Putamen (tissue), 1 donor: ENCODE results near the gene CACUL1.
A peak's percentile ranks its signal among the peaks of the same experiment; 100 is the strongest.
"Not testable (repeated sequence)": the region's sequence is repeated elsewhere in the genome, so short reads cannot be mapped to it uniquely, and the experiment has no call there.

Experiments
- DNase-seq: peaks from one replicate; pipeline ENCODE4 v3.0.0-alpha.2; 2016; ENCODE audit warnings: low spot score

CACUL1 gene

DNA sequence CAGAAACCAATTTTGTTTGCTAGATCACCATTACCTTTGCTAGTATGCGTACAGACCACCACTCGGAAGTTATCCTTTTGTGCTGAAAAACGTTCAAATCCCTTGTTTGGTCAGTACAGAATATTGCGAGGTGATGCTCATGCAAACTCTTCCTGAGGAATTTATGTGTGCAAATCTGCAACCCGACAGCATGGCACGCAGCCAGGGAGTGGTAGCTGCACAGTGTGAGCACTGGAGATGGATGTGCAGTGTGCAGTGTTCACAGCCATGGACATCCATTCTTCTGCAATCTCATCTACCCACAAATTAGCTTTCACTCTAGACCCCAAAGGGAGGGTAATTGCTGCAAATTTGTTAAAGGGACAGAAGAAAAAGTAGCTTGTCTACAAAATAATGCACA lies 72.2 kb downstream of the CACUL1 start:
- no peak for DNase-seq

DNA sequence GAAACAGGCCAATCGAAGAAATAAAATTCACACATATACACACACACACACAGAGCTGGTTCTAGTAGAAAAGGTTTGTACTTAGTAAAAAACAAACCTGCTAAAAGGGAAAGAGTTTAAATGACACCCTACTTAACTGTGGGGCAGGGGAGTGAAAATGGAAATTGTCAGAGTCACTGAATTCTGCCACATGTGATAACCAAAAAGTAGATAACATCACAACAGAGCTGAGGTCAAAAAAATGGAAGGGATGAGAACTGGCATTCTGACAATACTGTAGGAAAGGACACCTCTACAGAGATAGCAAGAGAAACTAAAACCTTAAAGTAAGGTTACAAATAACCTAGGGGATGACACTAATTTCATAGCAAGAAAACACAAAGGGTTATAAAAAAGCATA lies 74.6 kb downstream of the CACUL1 start:
- no peak for DNase-seq

DNA sequence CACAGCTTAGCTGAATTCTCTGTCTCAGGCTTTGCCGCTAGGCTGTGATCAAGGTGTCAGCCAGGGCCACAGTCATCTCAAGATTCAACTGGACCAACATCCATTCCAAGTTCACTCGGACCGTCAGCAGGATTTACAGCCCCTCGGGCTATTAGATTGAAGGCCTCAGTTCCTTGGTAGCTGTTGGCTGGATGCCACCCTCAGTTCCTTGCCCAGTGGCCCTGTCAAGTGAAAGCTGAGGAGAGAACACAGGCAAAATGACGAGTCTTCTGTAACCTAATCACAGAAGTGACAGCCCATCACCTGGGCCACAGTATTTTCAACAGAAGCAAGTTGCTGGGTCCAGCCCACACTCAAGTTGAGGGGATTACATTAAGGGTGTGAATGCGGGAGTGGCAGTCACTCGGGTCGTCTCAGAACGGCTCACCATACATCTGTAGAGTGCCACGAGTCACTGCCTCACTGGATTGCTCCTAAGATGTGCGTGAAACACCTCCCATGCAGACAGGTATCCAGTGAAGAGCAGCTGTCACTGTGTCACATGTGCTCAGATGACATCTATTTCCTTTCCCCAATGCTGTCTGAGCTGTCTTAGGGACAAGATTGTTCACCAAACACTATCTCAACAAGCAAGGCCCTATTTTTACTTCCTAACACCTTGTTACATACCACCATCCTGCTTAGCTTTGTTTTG lies 80.4 kb downstream of the CACUL1 start:
- no peak for DNase-seq

DNA sequence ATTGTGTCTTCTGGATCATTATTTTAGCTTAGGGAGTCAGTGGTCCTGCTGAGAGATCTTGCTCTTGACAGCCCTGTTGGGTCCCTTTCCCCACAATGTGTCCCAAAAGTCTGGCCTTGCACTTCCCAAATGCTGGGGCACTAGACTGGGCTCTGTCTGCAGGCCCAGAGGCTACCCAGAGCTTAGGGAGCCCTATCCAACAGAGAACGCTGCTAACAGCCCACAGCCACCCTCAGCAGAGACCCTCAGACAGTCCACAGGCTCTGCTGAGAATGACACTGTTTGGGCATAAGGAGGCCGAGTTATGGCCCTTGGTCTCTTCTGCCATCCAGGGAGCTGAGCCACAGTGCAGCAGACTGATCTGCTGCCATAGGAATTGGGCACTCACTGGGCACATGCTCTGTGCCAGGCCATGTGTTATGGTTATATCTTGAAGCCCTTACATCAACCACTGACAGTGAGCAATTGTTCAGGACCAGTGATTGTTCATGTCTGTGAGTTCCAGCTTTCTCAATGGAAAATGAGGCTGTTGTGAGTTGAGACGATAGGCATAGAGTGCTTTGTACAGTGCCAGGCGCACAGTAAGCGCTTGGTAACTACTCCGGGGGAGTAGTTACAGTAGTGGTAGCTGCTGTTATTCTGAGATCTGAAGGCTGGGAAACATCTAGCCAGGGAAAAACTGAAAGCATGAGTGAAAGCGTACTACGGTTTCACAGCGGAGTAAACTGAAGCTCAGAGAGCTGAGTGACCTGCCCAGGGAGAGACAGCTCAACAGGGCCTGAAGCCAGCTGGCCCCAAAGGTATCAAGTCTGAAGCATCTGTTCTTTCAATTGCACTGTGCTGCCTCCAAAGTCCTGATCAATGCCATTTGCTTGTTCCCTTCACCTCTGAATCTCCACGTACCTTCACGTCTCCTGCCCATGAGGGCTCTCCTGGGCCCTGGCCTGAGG lies 81.7 kb downstream of the CACUL1 start:
- DNase-seq = peak; percentile 88

DNA sequence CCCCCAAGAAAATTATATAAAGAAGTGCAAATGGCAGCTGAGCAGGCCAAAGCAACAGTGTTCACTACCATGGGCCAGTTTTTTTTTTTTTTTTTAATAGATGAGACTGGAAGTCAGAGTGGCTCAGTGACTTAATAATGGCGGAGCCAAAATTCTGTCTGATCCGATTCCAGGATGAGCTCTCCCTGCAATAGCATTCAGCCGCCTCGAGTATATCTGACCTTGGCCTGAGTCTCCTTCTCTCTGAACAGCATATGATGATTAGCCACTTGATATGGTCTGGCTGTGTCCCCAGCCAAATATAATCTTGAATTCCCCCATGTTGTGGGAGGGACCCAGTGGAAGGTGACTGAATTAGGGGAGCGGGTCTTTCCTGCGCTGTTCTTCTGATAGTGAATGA lies 82.6 kb downstream of the CACUL1 start:
- no peak for DNase-seq

DNA sequence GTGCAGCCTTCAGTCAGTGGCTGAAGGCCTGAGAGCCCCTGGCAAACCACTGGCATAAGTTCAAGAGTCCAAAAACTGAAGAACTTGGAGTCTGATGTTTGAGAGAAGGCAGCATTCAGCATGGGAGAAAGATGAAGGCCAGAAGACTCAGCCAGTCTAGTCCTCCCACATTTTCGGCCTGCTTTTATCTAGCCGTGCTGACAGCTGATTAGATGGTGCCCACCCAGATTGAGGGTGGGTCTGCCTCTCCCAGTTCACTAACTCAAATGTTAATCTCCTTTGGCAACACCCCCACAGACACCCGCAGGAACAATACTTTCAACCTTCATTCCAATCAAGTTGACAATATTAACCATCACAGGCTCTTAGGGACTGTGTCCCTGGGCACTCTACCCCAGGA lies 83.5 kb downstream of the CACUL1 start:
- DNase-seq = not testable (repeated sequence)

DNA sequence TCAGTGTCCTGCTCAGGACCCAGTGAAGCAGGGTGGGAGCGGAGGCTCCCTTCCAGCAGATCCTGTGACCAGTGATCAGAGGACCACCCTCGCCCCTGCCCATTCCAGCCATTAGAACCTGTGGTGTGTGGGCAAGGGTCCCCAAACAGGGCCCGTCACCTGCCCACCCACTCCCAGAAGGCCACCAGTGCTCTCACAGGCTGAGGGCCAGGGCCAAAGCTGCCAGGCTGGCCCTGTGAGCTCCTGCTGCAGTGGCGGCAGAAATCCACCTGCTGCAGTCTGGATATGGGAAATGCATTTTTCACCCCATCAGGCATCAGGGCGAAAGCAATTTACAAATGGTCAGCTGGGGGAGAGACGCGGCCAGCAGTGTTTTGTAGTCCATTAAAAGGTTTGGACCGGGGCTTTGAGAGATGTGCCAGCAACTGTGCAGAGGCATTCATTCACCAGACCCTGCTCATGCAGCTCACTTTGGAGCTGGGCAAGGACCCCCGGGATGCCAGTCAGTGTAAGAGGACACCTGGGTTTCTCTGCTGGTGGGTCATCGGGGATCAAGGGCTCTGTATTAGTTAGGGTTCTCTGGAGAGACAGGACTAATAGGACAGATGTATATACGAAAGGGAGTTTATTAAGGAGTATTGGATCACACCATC lies 84.2 kb downstream of the CACUL1 start:
- DNase-seq = no peak

DNA sequence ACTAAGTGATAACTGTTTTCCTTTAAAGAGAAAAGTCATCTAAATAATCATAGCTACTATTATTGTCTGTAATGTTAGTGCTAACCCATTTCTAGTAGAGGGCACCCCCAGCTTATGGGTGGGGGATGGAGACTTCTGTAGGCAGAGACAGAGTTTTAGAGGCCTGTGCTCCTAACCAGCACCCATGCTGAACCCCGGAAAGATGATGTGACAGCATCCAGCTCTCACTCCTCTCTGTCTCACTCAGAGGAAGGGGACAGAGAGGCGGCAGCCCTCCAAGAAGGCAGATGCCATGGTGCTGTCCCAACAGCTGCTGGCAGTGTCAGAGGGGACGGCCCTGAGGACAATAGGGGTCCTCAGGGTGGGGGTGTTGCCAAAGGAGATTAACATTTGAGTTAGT lies 84.9 kb downstream of the CACUL1 start:
- no peak for DNase-seq

DNA sequence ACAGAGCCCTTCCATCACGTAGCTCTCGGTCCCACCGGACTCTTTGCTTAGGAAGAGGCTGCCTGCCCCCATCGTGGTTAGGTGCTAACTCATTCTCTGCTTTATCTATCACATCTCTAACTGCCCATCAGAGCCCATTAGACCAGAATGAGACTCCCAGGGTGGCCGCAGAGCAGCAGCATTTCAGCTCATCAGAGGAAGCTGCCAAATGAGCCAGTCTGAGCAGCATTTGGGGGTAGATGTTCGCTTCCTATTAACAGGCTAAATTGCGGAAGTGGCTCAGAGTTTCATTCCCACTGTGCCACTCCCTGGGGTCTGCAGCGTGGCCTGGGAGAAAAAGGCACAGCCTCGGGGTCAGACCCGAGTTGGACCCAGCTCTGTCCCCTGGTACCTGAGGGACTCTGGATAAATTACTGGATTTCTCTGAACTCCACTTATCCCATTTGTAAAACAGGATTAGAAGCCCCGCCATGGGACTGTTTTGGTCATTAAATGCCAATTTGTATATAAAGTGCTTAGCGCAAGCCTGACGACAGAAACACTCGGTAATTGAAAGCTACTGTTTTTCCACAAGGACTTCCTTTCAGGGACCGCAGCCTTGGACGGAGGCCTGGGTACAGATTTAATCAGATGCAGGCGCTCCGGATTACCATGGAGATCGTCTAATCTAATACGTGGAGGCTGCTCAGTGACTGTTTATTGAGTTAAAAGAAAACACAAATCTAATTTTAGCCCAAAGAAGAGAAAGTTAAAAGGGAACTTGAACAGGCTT lies 85.6 kb downstream of the CACUL1 start:
- peak; percentile 81 for DNase-seq

DNA sequence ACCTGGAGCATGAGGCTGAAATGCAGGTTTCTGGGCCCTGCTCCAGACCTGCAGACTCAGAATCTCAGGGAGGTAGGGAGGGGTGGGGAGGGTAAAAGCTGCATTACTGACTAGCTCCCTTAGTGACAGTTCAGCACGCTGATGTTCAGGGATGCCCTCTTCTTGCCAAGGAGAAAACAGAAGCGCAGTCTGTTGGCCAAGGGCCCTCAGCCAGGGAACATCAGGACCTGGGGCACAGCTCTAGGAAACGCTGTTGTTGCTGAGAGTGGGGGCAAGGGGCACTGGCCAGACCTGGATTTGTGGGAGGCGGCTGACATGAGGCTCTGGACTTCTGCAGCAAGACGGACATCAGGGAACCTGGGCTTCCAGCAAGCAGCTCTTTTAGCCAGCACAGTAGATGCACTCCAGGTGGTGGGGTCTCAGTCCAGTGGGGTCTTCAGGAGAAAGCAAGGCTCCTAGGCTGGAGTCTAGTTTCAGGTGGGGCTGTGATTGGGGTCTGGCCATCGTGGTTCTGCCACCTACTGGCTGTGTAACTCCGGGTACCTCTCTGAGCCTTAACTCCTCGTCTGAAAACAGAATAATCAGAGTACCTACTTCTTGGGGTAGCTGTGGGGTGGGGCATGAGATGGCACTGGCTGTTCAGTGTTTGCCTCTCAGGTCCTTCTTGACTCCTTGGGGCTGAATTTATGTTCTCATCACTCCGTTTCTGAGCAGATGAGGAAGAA lies 86.4 kb downstream of the CACUL1 start:
- no peak for DNase-seq

DNA sequence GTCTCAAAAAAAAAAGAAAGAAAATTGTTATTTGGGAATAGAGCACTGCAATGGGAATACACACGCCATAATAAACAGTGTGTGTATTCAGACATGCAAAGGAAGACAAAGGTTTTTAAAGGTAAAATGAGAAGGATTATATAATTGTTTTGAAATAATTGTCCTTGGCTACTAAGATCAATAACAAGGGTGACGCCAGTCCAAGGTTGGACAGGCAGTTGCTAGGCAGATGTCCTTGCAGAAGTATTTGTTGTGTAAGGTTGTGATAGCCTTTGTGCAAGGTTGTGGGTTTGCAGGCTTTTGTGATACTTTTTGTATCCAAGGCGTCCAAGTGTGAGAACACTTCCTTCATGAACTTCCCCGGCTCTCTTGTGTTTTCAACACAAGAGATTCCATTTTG lies 87.0 kb downstream of the CACUL1 start:
- DNase-seq = no peak

DNA sequence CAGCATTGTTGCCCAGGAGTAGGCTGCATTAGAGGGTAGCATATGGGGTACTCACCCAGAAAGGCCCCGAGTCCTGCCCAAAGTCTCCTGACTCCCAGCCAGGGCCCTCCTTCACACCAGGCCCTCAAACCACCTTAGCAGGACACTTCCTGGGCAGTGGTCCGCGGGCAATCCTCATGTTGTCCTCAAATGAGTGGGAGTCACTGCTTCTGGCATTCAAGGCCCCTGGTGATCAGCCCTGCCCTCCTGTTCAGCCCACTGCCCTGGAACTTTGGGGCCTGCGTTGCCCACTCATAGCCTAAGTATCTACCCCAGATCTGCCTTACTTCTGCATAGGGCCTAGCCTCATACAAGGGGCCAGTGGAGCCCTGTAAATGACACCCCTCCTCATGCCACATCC lies 88.4 kb downstream of the CACUL1 start:
- DNase-seq = no peak

DNA sequence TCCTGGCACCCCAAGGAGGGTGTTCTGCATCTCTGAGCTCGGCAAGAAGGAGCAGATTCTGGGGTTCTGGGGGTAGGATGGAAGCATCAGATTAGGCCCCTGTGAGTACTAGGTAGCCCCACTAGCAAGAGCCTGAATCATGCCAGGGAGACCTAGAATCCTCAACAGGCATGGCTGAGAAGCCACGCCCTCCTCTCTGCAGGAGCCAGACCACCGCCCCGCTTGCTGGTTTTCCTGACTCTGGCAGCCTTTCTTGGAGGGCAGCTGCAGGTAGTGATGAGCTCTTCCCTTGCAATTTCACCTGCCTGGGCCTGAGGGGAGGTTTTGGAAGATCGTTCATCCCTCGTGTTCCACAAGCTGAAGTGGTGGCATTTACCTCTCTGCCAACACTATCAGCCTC lies 90.4 kb downstream of the CACUL1 start:
- DNase-seq = no peak

DNA sequence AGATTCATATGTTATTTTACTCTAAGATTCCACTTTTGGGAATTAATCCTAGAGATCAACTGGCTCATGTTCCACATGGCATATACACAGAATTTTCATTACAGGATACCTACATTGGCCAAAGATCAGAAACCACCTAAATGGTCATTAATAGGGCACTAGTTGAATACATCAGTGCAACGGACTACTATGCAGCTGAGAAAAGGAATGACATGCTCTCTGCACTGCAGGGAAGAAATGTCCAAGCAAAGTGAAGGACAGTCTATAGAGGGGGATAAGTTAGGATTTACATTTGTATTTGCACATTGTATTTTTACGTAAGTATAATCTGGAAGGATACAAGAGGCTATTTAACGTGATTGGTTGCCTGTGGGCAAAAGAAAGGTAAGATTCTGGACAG lies 91.6 kb downstream of the CACUL1 start:
- DNase-seq = no peak

DNA sequence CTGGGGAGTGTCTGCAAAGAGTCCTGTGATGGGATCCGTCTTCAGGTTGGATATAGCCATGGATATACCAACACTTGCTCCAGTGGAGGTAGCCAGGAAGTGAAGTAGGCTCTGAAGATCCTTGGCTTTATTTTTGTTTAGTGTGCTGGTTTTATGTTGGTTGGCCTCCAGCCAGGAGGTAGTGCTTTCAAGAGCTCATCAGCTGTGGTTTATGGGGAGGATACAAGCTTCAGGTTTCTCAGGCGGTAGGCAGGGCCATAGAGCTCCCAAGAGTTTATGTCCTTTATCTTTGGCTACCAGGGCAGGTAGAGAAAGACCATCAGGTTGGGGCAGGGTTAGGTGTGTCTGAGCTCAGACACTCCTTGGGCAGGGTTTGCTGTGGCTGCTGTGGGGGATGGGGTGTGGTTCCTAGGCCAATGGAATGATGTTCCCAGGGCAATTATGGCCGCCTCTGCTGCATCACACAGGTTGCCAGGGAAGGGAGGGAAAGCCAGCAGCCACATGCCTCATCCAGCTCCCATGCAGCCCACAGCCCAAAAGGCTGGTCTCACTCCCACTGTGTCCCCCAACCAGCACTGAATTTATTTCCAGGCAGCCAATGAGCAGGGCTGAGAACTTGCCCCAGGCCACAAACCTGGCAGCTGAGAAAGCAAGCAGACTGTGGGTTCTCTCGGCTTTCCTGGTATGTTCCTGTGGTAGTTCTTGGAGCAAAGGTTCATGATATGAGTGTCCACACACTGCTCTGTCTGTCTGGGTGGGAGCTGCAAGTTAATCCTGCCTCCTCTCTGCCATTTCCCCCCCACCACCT lies 92.3 kb downstream of the CACUL1 start:
- DNase-seq = no peak

DNA sequence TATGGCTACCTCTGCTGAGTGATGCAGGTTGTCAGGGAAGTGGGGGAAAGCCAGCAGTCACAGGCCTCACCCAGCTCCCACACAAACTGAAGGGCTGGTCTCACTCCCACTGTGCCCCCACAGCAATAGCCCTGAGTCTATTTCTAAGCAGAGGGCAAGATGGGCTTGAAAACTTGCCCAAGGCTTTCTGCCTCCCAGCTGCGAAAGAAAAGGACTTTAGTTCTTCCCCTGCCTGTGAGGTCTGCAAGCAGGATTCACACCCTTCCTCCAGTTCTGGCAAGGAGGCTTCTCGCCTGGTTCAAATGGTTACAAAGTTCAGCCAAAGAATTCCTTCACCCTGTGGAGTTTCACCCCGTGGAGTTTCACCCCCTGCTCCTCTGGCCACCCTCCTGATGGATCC lies 96.0 kb downstream of the CACUL1 start:
- DNase-seq = no peak

DNA sequence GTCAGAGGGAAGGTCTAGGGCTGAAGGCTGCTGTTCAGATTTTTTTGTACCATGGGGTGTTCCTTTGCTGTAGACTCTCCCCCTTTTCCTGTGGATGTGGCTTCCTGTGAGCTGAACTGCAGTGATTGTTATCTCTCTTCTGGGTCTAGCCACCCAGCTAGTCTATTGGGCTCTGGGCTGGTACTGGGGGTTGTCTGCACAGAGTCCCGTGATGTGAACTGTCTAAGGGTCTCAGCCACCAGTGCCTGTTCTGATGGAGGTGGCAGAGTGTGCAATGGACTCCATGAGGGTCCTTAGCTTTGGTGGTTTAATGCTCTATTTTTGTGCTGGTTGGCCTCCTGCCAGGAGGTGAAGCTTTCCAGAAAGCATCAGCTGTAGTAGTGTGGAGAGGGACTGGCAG lies 96.6 kb downstream of the CACUL1 start:
- DNase-seq = not testable (repeated sequence)

DNA sequence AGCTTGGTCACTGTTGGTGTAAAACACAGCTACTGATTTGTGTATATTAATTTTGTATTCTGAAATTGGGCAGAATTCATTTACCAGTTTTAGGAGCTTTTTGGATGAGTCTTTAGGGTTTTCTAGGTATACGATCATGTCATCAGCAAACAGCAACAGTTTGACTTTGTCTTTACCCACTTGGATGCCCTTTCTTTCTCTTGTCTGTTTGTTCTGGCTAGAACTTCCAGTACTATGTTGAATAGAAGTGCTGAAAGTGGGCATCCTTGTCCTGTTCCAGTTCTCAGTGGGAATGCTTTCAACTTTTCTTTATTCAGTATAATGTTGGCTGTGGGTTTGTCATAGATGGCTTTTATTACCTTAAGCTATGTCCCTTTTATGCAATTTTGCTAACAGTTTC lies 109.5 kb downstream of the CACUL1 start:
- DNase-seq = not testable (repeated sequence)

DNA sequence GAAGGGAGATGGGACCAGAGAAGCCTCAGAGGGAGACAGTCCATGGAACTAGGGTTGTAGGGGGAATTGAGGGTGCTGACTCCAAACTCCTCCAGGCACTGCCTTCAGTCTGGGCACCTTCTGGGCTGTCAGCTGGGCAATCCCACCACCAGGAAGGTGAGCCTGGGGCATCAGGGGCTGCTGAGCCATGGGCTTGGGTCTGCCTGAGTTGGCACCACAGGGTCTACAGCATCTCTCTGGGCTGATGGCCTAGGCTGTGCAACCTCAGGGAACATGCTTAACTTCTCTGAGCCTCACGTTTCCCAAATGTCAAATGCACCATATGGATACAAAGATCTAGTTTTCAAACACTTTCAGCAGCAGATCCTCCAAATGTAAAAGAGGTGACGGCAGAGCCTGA lies 112.5 kb downstream of the CACUL1 start:
- DNase-seq = no peak

DNA sequence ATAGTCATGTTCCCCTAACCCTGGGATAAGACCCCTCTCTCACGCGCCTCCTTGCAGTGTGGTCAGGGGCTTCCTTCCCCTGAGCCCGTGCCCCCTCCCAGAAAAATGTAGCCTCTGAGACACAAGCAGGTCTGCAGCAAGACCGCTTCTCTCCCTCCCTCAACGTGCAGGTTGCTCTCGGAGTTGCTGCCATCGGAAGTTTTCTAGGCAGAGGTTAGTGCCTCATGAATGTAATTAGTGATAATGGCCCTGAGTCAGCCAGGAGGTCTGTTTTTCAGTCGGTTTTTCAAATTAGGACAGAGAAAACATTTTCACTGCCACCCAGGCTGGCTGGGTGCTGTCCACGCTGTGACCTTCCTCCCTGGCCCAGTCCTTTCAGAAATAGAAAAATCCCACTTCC lies 116.1 kb downstream of the CACUL1 start:
- DNase-seq = no peak
